H4 (cell line): ENCODE data around the gene NR6A1. TPM values are rescaled to one million over a fixed set of nuclear protein-coding genes. Genes with fewer than 3 reads are reported as not detected.

Experiments used
- DNase-seq: peaks from one replicate; pipeline ENCODE4 v3.0.0-alpha.2; 2015; ENCODE audit warnings: low spot score
- total RNA-seq: library from RNA; depleted of rRNA; stranded (reverse); fragments of >200 nt; shearing (Covaris generic); gene quantifications from 2 replicates; pipeline ENCODE4 v1.2.3, GENCODE V29; 2014

NR6A1 gene
- total RNA-seq, 1 experiment from 2014 or later, result 3.7 TPM

- no peak for DNase-seq
Observed at GRCh38 chr9:124504530-124505005, 266.5 kb downstream of the NR6A1 start.

- DNase-seq, result no peak
Observed at GRCh38 chr9:124503713-124504529, 267.2 kb downstream of the NR6A1 start.

- DNase-seq, result no peak
Observed at GRCh38 chr9:124502711-124503702, 268.1 kb downstream of the NR6A1 start.

- DNase-seq, result no peak
Observed at GRCh38 chr9:124501771-124502320, 269.3 kb downstream of the NR6A1 start.

GRCh38 chr9:124500796-124501611 is 270.1 kb downstream of the NR6A1 start:
- DNase-seq, result no peak

GRCh38 chr9:124500028-124500795 is 270.9 kb downstream of the NR6A1 start:
- DNase-seq, result no peak

GRCh38 chr9:124499216-124499615 is 271.9 kb downstream of the NR6A1 start:
- no peak for DNase-seq

- DNase-seq, result no peak
Observed at GRCh38 chr9:124498499-124499146, 272.5 kb downstream of the NR6A1 start.

- DNase-seq, result no peak
Observed at GRCh38 chr9:124498040-124498439, 273.1 kb downstream of the NR6A1 start.

GRCh38 chr9:124497441-124497840 is 273.7 kb downstream of the NR6A1 start:
- DNase-seq, result no peak

- DNase-seq, result no peak
Observed at GRCh38 chr9:124496463-124496862, 274.6 kb downstream of the NR6A1 start.

GRCh38 chr9:124496075-124496449 is 275.0 kb downstream of the NR6A1 start:
- DNase-seq, result no peak

- DNase-seq, result no peak
Observed at GRCh38 chr9:124495126-124496074, 275.7 kb downstream of the NR6A1 start.

GRCh38 chr9:124493794-124494479 is 277.2 kb downstream of the NR6A1 start:
- no peak for DNase-seq

- DNase-seq, result no peak
Observed at GRCh38 chr9:124493218-124493617, 277.9 kb downstream of the NR6A1 start.

GRCh38 chr9:124492818-124493217 is 278.3 kb downstream of the NR6A1 start:
- DNase-seq, result no peak

GRCh38 chr9:124491049-124491975 is 279.8 kb downstream of the NR6A1 start:
- no peak for DNase-seq
